Liver (tissue), 9 donors: ENCODE data around the gene SEMA3G. TPM values are rescaled to one million over a fixed set of nuclear protein-coding genes. Genes with fewer than 3 reads are reported as not detected.

ENCODE experiments used
- DNase-seq: peaks from one replicate; pipeline ENCODE4 v3.0.0-alpha.2; 2017; ENCODE audit warnings: low spot score
- H3K27ac ChIP-seq, 2 donors: one replicate each; pipeline ENCODE4 v1.7.0; 2013; ENCODE audit warnings: inconsistent platforms in 2 of 2, low read length in 2 of 2, control low read depth in 1 of 2, low read depth in 1 of 2, mild to moderate bottlenecking in 1 of 2
- H3K27me3 ChIP-seq, 4 donors: one replicate each; pipeline versions ENCODE4 v1.6.1 to v1.7.0; 2013; ENCODE audit warnings: low read length in 3 of 4, inconsistent platforms in 1 of 4, mild to moderate bottlenecking in 1 of 4, moderate library complexity in 1 of 4; ENCODE audit not compliant: control insufficient read depth in 4 of 4, insufficient read depth in 4 of 4
- H3K36me3 ChIP-seq, 4 donors: one replicate each; pipeline versions ENCODE4 v1.6.1 to v1.7.0; 2013; ENCODE audit warnings: low read length in 3 of 4, mild to moderate bottlenecking in 3 of 4, low read depth in 1 of 4, moderate library complexity in 1 of 4; ENCODE audit not compliant: control insufficient read depth in 4 of 4, insufficient read depth in 3 of 4
- H3K4me1 ChIP-seq, 4 donors: one replicate each; pipeline versions ENCODE4 v1.6.1 to v1.7.0; 2013; ENCODE audit warnings: low read length in 3 of 4, mild to moderate bottlenecking in 3 of 4, moderate library complexity in 1 of 4; ENCODE audit not compliant: control insufficient read depth in 4 of 4, insufficient read depth in 4 of 4
- H3K4me3 ChIP-seq, 3 donors: one replicate each; pipeline versions ENCODE4 v1.6.1 to v1.7.0; 2013; ENCODE audit warnings: low read length in 3 of 3, control low read depth in 1 of 3, low read depth in 1 of 3, mild to moderate bottlenecking in 1 of 3
- H3K9ac ChIP-seq, 2 donors: one replicate each; pipeline ENCODE4 v1.7.0; 2013; ENCODE audit warnings: low read length in 2 of 2, mild to moderate bottlenecking in 2 of 2, moderate library complexity in 2 of 2, control low read depth in 1 of 2, low read depth in 1 of 2
- H3K9me3 ChIP-seq, 4 donors: one replicate each; pipeline versions ENCODE4 v1.6.1 to v1.7.0; 2013; ENCODE audit warnings: low read length in 3 of 4; ENCODE audit not compliant: control insufficient read depth in 4 of 4
- ATF3 ChIP-seq: IDR thresholded peaks from 2 replicates; pipeline ENCODE4 v1.6.1; 2016; ENCODE audit warnings: antibody characterized with exemption
- FOXA1 ChIP-seq: IDR thresholded peaks from 2 replicates; pipeline ENCODE4 v1.6.1; 2016; ENCODE audit warnings: antibody characterized with exemption
- FOXA2 ChIP-seq: IDR thresholded peaks from 2 replicates; pipeline ENCODE4 v1.6.1; 2016; ENCODE audit warnings: antibody characterized with exemption
- GABPA ChIP-seq, 2 donors: IDR thresholded peaks in 1 of 2; conservative IDR thresholded peaks in 1 of 2; 2 replicates each; pipeline ENCODE4 v1.6.1; 2016; ENCODE audit warnings: antibody characterized with exemption in 2 of 2, mild to moderate bottlenecking in 1 of 2, moderate library complexity in 1 of 2
- HNF4A ChIP-seq, 2 donors: conservative IDR thresholded peaks; 2 replicates each; pipeline ENCODE4 v1.6.1; 2016; ENCODE audit warnings: antibody characterized with exemption in 2 of 2, mild to moderate bottlenecking in 2 of 2
- HNF4G ChIP-seq: IDR thresholded peaks from 2 replicates; pipeline ENCODE4 v1.6.1; 2016; ENCODE audit warnings: antibody characterized with exemption
- JUND ChIP-seq, 2 donors: IDR thresholded peaks; 2 replicates each; pipeline ENCODE4 v1.6.1; 2016; ENCODE audit warnings: antibody characterized with exemption in 2 of 2
- NR2F2 ChIP-seq: IDR thresholded peaks from 2 replicates; pipeline ENCODE4 v1.6.1; 2016; ENCODE audit warnings: antibody characterized with exemption
- RAD21 ChIP-seq, 2 donors: IDR thresholded peaks; 2 replicates each; pipeline ENCODE4 v1.6.1; 2016; ENCODE audit warnings: antibody characterized with exemption in 2 of 2, mild to moderate bottlenecking in 2 of 2
- RXRA ChIP-seq, 2 donors: IDR thresholded peaks; 2 replicates each; pipeline ENCODE4 v1.6.1; 2017 to 2018; ENCODE audit warnings: antibody characterized with exemption in 2 of 2, mild to moderate bottlenecking in 1 of 2
- SP1 ChIP-seq: IDR thresholded peaks from 2 replicates; pipeline ENCODE4 v1.6.1; 2018; ENCODE audit warnings: antibody characterized with exemption, mild to moderate bottlenecking
- TAF1 ChIP-seq: conservative IDR thresholded peaks from 2 replicates; pipeline ENCODE4 v1.6.1; 2016; ENCODE audit warnings: antibody characterized with exemption, mild to moderate bottlenecking
- YY1 ChIP-seq: IDR thresholded peaks from 2 replicates; pipeline ENCODE4 v1.6.1; 2016; ENCODE audit warnings: antibody characterized with exemption, mild to moderate bottlenecking
- ZBTB33 ChIP-seq: IDR thresholded peaks from 2 replicates; pipeline ENCODE4 v1.6.1; 2016; ENCODE audit warnings: antibody characterized with exemption
- WGBS: extraction: QIAGEN DNeasy Blood & Tissue Kit; methylation state at CpG from one replicate; pipeline ENCODE4 v1.1.7; 2013; 5-methylcytosine and 5-hydroxymethylcytosine counted together
- polyA plus RNA-seq, 2 donors: library from polyadenylated mRNA; stranded (reverse) in 1 of 2; unstranded in 1 of 2; fragments of 200-250 nt in 1 of 2; fragments of >200 nt in 1 of 2; fragmentation: Nextera tagmentation in 1 of 2; extraction: Ambion mirVana in 1 of 2; gene quantifications; one replicate each; pipeline versions ENCODE4 v1.2.1 to v1.2.3, GENCODE V29; 2013 to 2015
- total RNA-seq, 2 donors: library from RNA; depleted of rRNA; stranded (reverse); fragments of >200 nt; gene quantifications; one replicate each; pipeline ENCODE4 v1.2.3, GENCODE V29; 2014
- TF ChIP-seq, protein P1 (sequence below): fragments of 150-350 bp; IDR thresholded peaks from 2 replicates; pipeline ENCODE4 v1.5.1; 2017; ENCODE audit warnings: improper control_type of control experiment, low read depth, low read length; ENCODE audit not compliant: missing input control
- TF ChIP-seq, protein P2 (sequence below): IDR thresholded peaks from 2 replicates; pipeline ENCODE4 v1.6.1; 2016; ENCODE audit warnings: antibody characterized with exemption
- donor health status: healthy.
- donor health status: healthy.
- donor health status: healthy.
- donor health status: healthy.
- donor health status: healthy.

SEMA3G gene
- total and polyA plus RNA-seq, 4 donors = 0.47 to 1.2 (median 0.74) TPM

- WGBS = 94% methylated on average over 16 of the region's 16 CpGs
- no peak for DNase-seq
- Histone ChIP-seq H3K4me3 (no peak overlapping the region), H3K36me3 (peaks cover 19 to 68% (median 37%) of the 10 kb centered on the region in 4 donors), H3K27ac (no peak overlapping the region), H3K4me1 (peaks cover 0 to 10% (median 4%) of the 10 kb centered on the region in 4 donors), H3K9me3 (no peaks in the 10 kb centered on the region), H3K9ac (no peak overlapping the region), H3K27me3 (no peaks in the 10 kb centered on the region)
- TF ChIP-seq TAF1 = no peak
- TF ChIP-seq FOXA1 = no peak
- no peak for TF ChIP-seq HNF4G
- TF ChIP-seq ZBTB33 = no peak
- TF ChIP-seq ATF3 = no peak
- no peak for TF ChIP-seq GABPA (IDR thresholded peaks at IDR 0.05 in 1 of 2, conservative IDR thresholded peaks at IDR 0.05 in 1 of 2)
- no peak for TF ChIP-seq HNF4A (conservative IDR thresholded peaks at IDR 0.05)
- TF ChIP-seq SP1 = no peak
- TF ChIP-seq, protein P1, sequence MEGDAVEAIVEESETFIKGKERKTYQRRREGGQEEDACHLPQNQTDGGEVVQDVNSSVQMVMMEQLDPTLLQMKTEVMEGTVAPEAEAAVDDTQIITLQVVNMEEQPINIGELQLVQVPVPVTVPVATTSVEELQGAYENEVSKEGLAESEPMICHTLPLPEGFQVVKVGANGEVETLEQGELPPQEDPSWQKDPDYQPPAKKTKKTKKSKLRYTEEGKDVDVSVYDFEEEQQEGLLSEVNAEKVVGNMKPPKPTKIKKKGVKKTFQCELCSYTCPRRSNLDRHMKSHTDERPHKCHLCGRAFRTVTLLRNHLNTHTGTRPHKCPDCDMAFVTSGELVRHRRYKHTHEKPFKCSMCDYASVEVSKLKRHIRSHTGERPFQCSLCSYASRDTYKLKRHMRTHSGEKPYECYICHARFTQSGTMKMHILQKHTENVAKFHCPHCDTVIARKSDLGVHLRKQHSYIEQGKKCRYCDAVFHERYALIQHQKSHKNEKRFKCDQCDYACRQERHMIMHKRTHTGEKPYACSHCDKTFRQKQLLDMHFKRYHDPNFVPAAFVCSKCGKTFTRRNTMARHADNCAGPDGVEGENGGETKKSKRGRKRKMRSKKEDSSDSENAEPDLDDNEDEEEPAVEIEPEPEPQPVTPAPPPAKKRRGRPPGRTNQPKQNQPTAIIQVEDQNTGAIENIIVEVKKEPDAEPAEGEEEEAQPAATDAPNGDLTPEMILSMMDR = no peak
- TF ChIP-seq NR2F2 = no peak
- TF ChIP-seq RAD21 (IDR thresholded peaks at IDR 0.05) = no peak
- no peak for TF ChIP-seq YY1
Measured at GRCh38 chr3:52479877-52480575, 35.1 kb upstream of the SEMA3G start.

GRCh38 chr3:52479037-52479876 is 34.4 kb upstream of the SEMA3G start:
- DNase-seq = no peak
- peaks cover 0 to 10% (median 4%) of the 10 kb centered on the region in 4 donors for H3K4me1 ChIP-seq
- peaks cover 17 to 68% (median 41%) of the 10 kb centered on the region in 4 donors for H3K36me3 ChIP-seq
- no peak overlapping the region for H3K27ac ChIP-seq
- TF ChIP-seq JUND (IDR thresholded peaks at IDR 0.05) (no peak), GABPA (IDR thresholded peaks at IDR 0.05 in 1 of 2, conservative IDR thresholded peaks at IDR 0.05 in 1 of 2) (no peak), FOXA2 (no peak), RXRA (IDR thresholded peaks at IDR 0.05) (no peak)
- TF ChIP-seq, protein P1 = no peak
- TF ChIP-seq, protein P2, sequence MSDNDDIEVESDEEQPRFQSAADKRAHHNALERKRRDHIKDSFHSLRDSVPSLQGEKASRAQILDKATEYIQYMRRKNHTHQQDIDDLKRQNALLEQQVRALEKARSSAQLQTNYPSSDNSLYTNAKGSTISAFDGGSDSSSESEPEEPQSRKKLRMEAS = no peak
- no peak overlapping the region for H3K4me3 ChIP-seq
- 97% methylated on average over 7 of the region's 7 CpGs for WGBS
- no peaks in the 10 kb centered on the region for H3K9me3 ChIP-seq
- no peaks in the 10 kb centered on the region for H3K27me3 ChIP-seq
- H3K9ac ChIP-seq = no peak overlapping the region
